HepG2 (cell line): ENCODE data around the gene TRIM72. TPM values are rescaled to one million over a fixed set of nuclear protein-coding genes. Genes with fewer than 3 reads are reported as not detected.

ENCODE experiments used
- ATF5 ChIP-seq: sonication (generic); formaldehyde crosslinking; IDR thresholded peaks from 2 replicates; pipeline ENCODE4 v1.4.0; 2020; ENCODE audit warnings: mild to moderate bottlenecking, low read depth, missing genetic modification reagents
- BCLAF1 ChIP-seq: fragments of 450-650 bp; IDR thresholded peaks from 2 replicates; pipeline ENCODE4 v1.6.1; 2017; ENCODE audit warnings: mild to moderate bottlenecking
- BORCS8-MEF2B ChIP-seq: sonication (generic); formaldehyde crosslinking; IDR thresholded peaks from 2 replicates; pipeline ENCODE4 v1.8.0; 2022; ENCODE audit warnings: mild to moderate bottlenecking, missing genetic modification reagents
- CBX5 ChIP-seq: sonication (generic); formaldehyde crosslinking; IDR thresholded peaks from 2 replicates; pipeline ENCODE4 v1.4.0; 2020; ENCODE audit warnings: missing genetic modification reagents, borderline replicate concordance
- DMTF1 ChIP-seq: sonication (generic); formaldehyde crosslinking; IDR thresholded peaks from 2 replicates; pipeline ENCODE4 v1.4.0; 2020; ENCODE audit warnings: mild to moderate bottlenecking, missing genetic modification reagents
- KLF9 ChIP-seq: IDR thresholded peaks from 2 replicates; pipeline ENCODE4 v1.6.1; 2016; ENCODE audit warnings: low read depth
- MAX ChIP-seq: IDR thresholded peaks from 2 replicates; pipeline ENCODE4 v1.6.1; 2012; ENCODE audit warnings: inconsistent platforms
- MTF1 ChIP-seq: sonication (generic); formaldehyde crosslinking; IDR thresholded peaks from 2 replicates; pipeline ENCODE4 v1.5.0; 2020; ENCODE audit warnings: missing genetic modification reagents
- NFIC ChIP-seq: IDR thresholded peaks from 2 replicates; pipeline ENCODE4 v1.6.1; 2012; ENCODE audit warnings: mild to moderate bottlenecking, low read length, inconsistent platforms
- POLR2AphosphoS2 ChIP-seq: IDR thresholded peaks from 2 replicates; pipeline ENCODE4 v1.6.1; 2011; ENCODE audit warnings: low read depth, low read length, improper control_type of control experiment
- RFXANK ChIP-seq: IDR thresholded peaks from 2 replicates; pipeline ENCODE4 v1.6.1; 2016
- SAP130 ChIP-seq: IDR thresholded peaks from 2 replicates; pipeline ENCODE4 v1.6.1; 2016; ENCODE audit warnings: low read depth
- SNAPC2 ChIP-seq: sonication (generic); formaldehyde crosslinking; IDR thresholded peaks from 2 replicates; pipeline ENCODE4 v1.8.1; 2022; ENCODE audit warnings: mild to moderate bottlenecking, missing genetic modification reagents
- SSRP1 ChIP-seq: IDR thresholded peaks from 2 replicates; pipeline ENCODE4 v1.6.1; 2016; ENCODE audit warnings: control low read depth
- STAT5B ChIP-seq: sonication (generic); formaldehyde crosslinking; IDR thresholded peaks from 2 replicates; pipeline ENCODE4 v1.4.0; 2020; ENCODE audit warnings: missing genetic modification reagents
- XRCC5 ChIP-seq: fragments of 200-400 bp; formaldehyde crosslinking; optimal IDR thresholded peaks from 2 replicates; pipeline ENCODE3; 2017; ENCODE audit warnings: mild to moderate bottlenecking, low read length
- ZBTB37 ChIP-seq: sonication (generic); formaldehyde crosslinking; IDR thresholded peaks from 2 replicates; pipeline ENCODE4 v1.4.0; 2020; ENCODE audit warnings: mild to moderate bottlenecking, missing genetic modification reagents
- ZMYM4 ChIP-seq: sonication (generic); formaldehyde crosslinking; IDR thresholded peaks from 2 replicates; pipeline ENCODE4 v1.8.1; 2023; ENCODE audit warnings: mild to moderate bottlenecking, missing genetic modification reagents
- ZNF253 ChIP-seq: sonication (generic); formaldehyde crosslinking; IDR thresholded peaks from 2 replicates; pipeline ENCODE4 v1.8.0; 2022; ENCODE audit warnings: mild to moderate bottlenecking, missing genetic modification reagents, borderline replicate concordance
- ZNF496 ChIP-seq: sonication (generic); formaldehyde crosslinking; IDR thresholded peaks from 2 replicates; pipeline ENCODE4 v1.8.1; 2023; ENCODE audit warnings: mild to moderate bottlenecking, moderate library complexity, missing genetic modification reagents; ENCODE audit not compliant: insufficient replicate concordance
- ZNF691 ChIP-seq: sonication (generic); formaldehyde crosslinking; IDR thresholded peaks from 2 replicates; pipeline ENCODE4 v1.4.0; 2020; ENCODE audit warnings: missing genetic modification reagents, low read depth, mild to moderate bottlenecking, borderline replicate concordance
- polyA plus RNA-seq, 8 experiments: library from polyadenylated mRNA; depleted of rRNA in 3 of 8; stranded (reverse) in 7 of 8; unstranded in 1 of 8; fragments of >200 nt; fragmentation: Illumina TruSeq in 4 of 8; extraction: Trizol in 4 of 8; gene quantifications; 2 replicates each; pipeline versions ENCODE4 v1.2.1 to v1.2.3, GENCODE V29; 2011 to 2016; ENCODE audit warnings: low read depth in 4 of 8, missing spikeins in 1 of 8, mixed read lengths in 1 of 8; ENCODE audit not compliant: insufficient read depth in 1 of 8
- total RNA-seq, 5 experiments: library from RNA; depleted of rRNA; stranded (reverse); fragments of >200 nt; fragmentation: Illumina TruSeq; extraction: Trizol; gene quantifications; 2 replicates each; pipeline ENCODE4 v1.2.3, GENCODE V29; 2016; ENCODE audit warnings: low read depth in 1 of 5

Gene TRIM72
- total and polyA plus RNA-seq, 2 of the 13 experiments (the other 11 are each of a cell fraction or from before 2014, with no cell fraction given) = not detected

GRCh38 chr16:31179747-31180459 is 34.0 kb upstream of the TRIM72 start, which contains the start of gene FUS (continued):
- TF ChIP-seq BCLAF1 (no peak), STAT5B (peak; percentile 97), SSRP1 (CRISPR knock-in tag) (no peak), RFXANK (CRISPR knock-in tag) (peak; percentile 35; the same call in 1 of the 2 replicates), ZBTB37 (CRISPR knock-in tag) (peak; percentile 42; the same call in 1 of the 2 replicates), NFIC (0 out of 2 replicates have a peak, but pooled peaks have one; percentile 56), MTF1 (CRISPR knock-in tag) (no peak), POLR2AphosphoS2 (peak; percentile 99), SNAPC2 (CRISPR knock-in tag) (0 out of 2 replicates have a peak, but pooled peaks have one; percentile 82), ZNF691 (no peak; the same call in 1 of the 2 replicates), KLF9 (CRISPR knock-in tag) (peak; percentile 55; the same call in 1 of the 2 replicates), BORCS8-MEF2B (CRISPR knock-in tag) (peak; percentile 85), XRCC5 (peak; percentile 28), ZNF253 (CRISPR knock-in tag) (no peak), CBX5 (CRISPR knock-in tag) (peak; percentile 95), ATF5 (0 out of 2 replicates have a peak, but pooled peaks have one; percentile 34), MAX (peak; percentile 65; the same call in 1 of the 2 replicates), ZMYM4 (CRISPR knock-in tag) (peak; percentile 74), SAP130 (peak; percentile 69), ZNF496 (no peak), DMTF1 (CRISPR knock-in tag) (0 out of 2 replicates have a peak, but pooled peaks have one; percentile 87)
